OCI-LY7 (cell line): ENCODE data around the gene F13A1. TPM values are rescaled to one million over a fixed set of nuclear protein-coding genes. Genes with fewer than 3 reads are reported as not detected.
A peak's percentile ranks its signal among the peaks of the same experiment; 100 is the strongest.

Experiments used
- BruUV-seq: library from RNA; stranded (reverse); fragments of 400-500 nt; replicated peaks from 2 replicates; lab custom pipeline; 2021; lab: Mats Ljungman, UMichigan
- CTCF ChIA-PET: fragments of 300-600 bp; sonication (Branson Sonifier 250); formaldehyde crosslinking; loops from one replicate; lab custom pipeline; 2022; ENCODE audit warnings: antibody characterized with exemption; ENCODE audit not compliant: unreplicated experiment; lab: Charles Lee
- POLR2A ChIA-PET: fragments of 300-600 bp; sonication (Branson Sonifier 250); formaldehyde crosslinking; loops from one replicate; lab custom pipeline; 2022; ENCODE audit warnings: antibody characterized with exemption; lab: Charles Lee
- DNase-seq: peaks from one replicate; pipeline ENCODE4 v3.0.0-alpha.2; 2015; ENCODE audit warnings: low spot score
- H2AFZ ChIP-seq: fragments of 200-600 bp; sonication (generic), shearing (Covaris generic); 2 replicates; pipeline ENCODE4 v1.6.1; 2014; ENCODE audit warnings: mild to moderate bottlenecking, antibody characterized with exemption, low read length, moderate library complexity
- H3K27ac ChIP-seq: fragments of 200-600 bp; sonication (generic); 2 replicates; pipeline ENCODE4 v1.5.1; 2014; ENCODE audit warnings: mixed run types, low read depth, mild to moderate bottlenecking, moderate library complexity, low read length, inconsistent platforms; ENCODE audit not compliant: poor library complexity, severe bottlenecking
- H3K36me3 ChIP-seq: fragments of 200-600 bp; sonication (generic); 2 replicates; pipeline ENCODE4 v1.6.1; 2014; ENCODE audit warnings: mild to moderate bottlenecking, antibody characterized with exemption, low read length, moderate library complexity, mixed read lengths; ENCODE audit not compliant: insufficient read depth
- H3K4me1 ChIP-seq: fragments of 200-600 bp; sonication (generic); 2 replicates; pipeline ENCODE4 v1.5.1; 2014; ENCODE audit warnings: mild to moderate bottlenecking, low read length; ENCODE audit not compliant: insufficient read depth, poor library complexity, severe bottlenecking
- H3K4me2 ChIP-seq: fragments of 200-600 bp; sonication (generic); 2 replicates; pipeline ENCODE4 v1.6.1; 2014; ENCODE audit warnings: mild to moderate bottlenecking, low read length
- H3K4me3 ChIP-seq: fragments of 200-600 bp; sonication (generic); 2 replicates; pipeline ENCODE4 v1.5.1; 2014; ENCODE audit warnings: mild to moderate bottlenecking, low read depth, low read length; ENCODE audit not compliant: poor library complexity, severe bottlenecking
- H3K79me2 ChIP-seq: fragments of 200-600 bp; sonication (generic); 2 replicates; pipeline ENCODE4 v1.6.1; 2016; ENCODE audit warnings: low read depth, mild to moderate bottlenecking, low read length, moderate library complexity, mixed read lengths; ENCODE audit not compliant: insufficient read depth
- H3K9me2 ChIP-seq: fragments of 200-600 bp; sonication (generic); 2 replicates; pipeline ENCODE4 v1.6.1; 2016; ENCODE audit warnings: mild to moderate bottlenecking, low read length, mixed read lengths; ENCODE audit not compliant: insufficient read depth
- H3K9me3 ChIP-seq: fragments of 200-600 bp; sonication (generic); 2 replicates; pipeline ENCODE4 v1.6.1; 2014; ENCODE audit warnings: mild to moderate bottlenecking, mixed run types, low read length, mixed read lengths
- H4K20me1 ChIP-seq: fragments of 200-600 bp; sonication (generic); 2 replicates; pipeline ENCODE4 v1.6.1; 2014; ENCODE audit warnings: mild to moderate bottlenecking, antibody characterized with exemption, low read length, moderate library complexity, mixed read lengths; ENCODE audit not compliant: insufficient read depth
- EZH2phosphoT487 ChIP-seq: fragments of 200-600 bp; sonication (generic); IDR thresholded peaks from 2 replicates; pipeline ENCODE4 v1.6.1; 2018; ENCODE audit warnings: low read depth, borderline replicate concordance, mild to moderate bottlenecking, mixed run types, antibody characterized with exemption, low read length, moderate library complexity, mixed read lengths
- intact Hi-C: fragments of 100-400 bp; cut with micrococcal nuclease; formaldehyde crosslinking; loops from one replicate; pipeline ENCODE4 v1.10.0; 2022; ENCODE audit not compliant: unreplicated experiment
- total RNA-seq, 2 experiments: library from RNA; depleted of rRNA in 1 of 2; stranded (reverse); fragments of >200 nt in 1 of 2; shearing (Covaris generic) in 1 of 2; gene quantifications; 2 replicates each; pipeline ENCODE4 v1.2.3, GENCODE V29; 2014 to 2022
- TF ChIP-seq, protein P1 (sequence below): fragments of 200-600 bp; sonication (generic); conservative IDR thresholded peaks from 2 replicates; pipeline ENCODE4 v1.5.1; 2014; ENCODE audit warnings: mild to moderate bottlenecking, antibody characterized with exemption, low read length, moderate library complexity, mixed read lengths

Gene F13A1
- total RNA-seq, 2 experiments from 2014 or later: 0.13 to 0.63 TPM

DNA sequence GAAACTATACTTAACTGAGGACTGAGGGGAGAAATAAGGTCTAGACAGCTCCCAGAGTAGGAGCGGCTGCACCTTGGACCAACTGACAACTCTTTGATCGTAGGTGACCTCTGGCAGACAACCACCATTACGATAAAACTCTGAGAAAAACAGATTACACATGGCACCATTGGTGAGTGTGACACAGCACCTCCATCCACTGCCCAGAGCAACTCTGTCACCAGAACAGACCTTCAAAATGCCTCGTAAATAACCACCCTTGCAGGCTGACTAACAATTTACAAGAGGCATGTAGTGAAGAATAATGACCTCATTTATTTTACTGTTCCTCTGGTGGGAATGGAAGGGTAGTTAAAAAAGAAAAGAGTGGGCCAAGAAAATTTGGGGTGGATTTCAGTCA, 64.2 kb downstream of the F13A1 start:
- H3K36me3 ChIP-seq: no peaks in the 10 kb centered on the region
- no peaks in the 10 kb centered on the region for H3K79me2 ChIP-seq
- POLR2A ChIA-PET: no interaction called here
- BruUV-seq: no TSS peak
- CTCF ChIA-PET: no interaction called here
- H3K9me2 ChIP-seq: no peaks in the 10 kb centered on the region
- H2AFZ ChIP-seq: no peak overlapping the region
- no peak overlapping the region for H3K4me3 ChIP-seq
- no peak for DNase-seq
- no peaks in the 10 kb centered on the region for H3K4me1 ChIP-seq
- H3K9me3 ChIP-seq: no peaks in the 10 kb centered on the region
- H4K20me1 ChIP-seq: no peaks in the 10 kb centered on the region
- intact Hi-C loops: no loop called here
- H3K4me2 ChIP-seq: no peak overlapping the region
- no peak overlapping the region for H3K27ac ChIP-seq
- TF ChIP-seq EZH2phosphoT487: no peak
- TF ChIP-seq, protein P1, sequence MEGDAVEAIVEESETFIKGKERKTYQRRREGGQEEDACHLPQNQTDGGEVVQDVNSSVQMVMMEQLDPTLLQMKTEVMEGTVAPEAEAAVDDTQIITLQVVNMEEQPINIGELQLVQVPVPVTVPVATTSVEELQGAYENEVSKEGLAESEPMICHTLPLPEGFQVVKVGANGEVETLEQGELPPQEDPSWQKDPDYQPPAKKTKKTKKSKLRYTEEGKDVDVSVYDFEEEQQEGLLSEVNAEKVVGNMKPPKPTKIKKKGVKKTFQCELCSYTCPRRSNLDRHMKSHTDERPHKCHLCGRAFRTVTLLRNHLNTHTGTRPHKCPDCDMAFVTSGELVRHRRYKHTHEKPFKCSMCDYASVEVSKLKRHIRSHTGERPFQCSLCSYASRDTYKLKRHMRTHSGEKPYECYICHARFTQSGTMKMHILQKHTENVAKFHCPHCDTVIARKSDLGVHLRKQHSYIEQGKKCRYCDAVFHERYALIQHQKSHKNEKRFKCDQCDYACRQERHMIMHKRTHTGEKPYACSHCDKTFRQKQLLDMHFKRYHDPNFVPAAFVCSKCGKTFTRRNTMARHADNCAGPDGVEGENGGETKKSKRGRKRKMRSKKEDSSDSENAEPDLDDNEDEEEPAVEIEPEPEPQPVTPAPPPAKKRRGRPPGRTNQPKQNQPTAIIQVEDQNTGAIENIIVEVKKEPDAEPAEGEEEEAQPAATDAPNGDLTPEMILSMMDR: no peak

DNA sequence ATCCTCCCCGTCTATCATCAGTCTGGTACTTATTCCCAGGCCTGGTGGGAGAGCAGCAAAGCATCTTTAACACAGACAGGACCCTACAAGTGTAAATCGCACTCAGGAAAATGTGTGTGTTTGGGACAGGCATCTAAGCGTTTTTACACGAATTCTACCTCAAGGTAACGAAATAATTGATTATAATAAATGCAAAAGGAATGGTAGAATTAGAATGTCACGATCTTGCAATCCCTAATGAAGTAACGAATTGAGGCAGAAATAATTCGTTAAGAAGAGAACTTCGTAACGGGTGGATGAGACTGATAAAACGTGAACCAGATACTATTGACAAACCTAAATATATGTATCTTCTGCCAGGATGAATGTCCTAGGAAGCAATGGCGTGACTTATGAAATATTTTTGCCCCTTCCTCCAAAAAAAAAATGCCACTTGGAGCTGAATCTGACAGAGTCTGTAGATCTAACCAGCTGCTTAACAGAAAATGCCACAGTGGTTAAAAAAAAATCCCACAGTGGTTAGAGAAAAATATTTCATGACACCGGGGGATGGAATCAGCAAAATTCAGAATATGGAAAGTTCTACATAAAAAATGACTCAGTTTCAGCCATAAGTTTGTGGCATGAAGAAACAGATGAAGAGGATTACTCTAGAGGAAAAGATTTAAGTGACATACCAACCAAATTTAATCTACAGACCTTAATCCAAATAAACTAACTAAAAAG, 68.7 kb downstream of the F13A1 start:
- no TSS peak for BruUV-seq
- no peak for DNase-seq
- Histone ChIP-seq H3K27ac (no peak overlapping the region), H3K4me3 (no peak overlapping the region), H2AFZ (no peak overlapping the region), H3K9me2 (no peaks in the 10 kb centered on the region), H3K4me2 (no peak overlapping the region), H3K4me1 (peaks cover 28% of the 10 kb centered on the region), H3K36me3 (no peaks in the 10 kb centered on the region), H3K79me2 (no peaks in the 10 kb centered on the region), H3K9me3 (no peaks in the 10 kb centered on the region), H4K20me1 (no peaks in the 10 kb centered on the region)
- TF ChIP-seq, protein P1: no peak
- no peak for TF ChIP-seq EZH2phosphoT487
- CTCF ChIA-PET: no interaction called here
- POLR2A ChIA-PET: interaction anchor here (0.6 to 1.2 kb wide), 2 partner anchors 11 to 77 kb away, joined by 4 to 5 read pairs; no protein-coding TSS in a partner anchor
- intact Hi-C loops: no loop called here

DNA sequence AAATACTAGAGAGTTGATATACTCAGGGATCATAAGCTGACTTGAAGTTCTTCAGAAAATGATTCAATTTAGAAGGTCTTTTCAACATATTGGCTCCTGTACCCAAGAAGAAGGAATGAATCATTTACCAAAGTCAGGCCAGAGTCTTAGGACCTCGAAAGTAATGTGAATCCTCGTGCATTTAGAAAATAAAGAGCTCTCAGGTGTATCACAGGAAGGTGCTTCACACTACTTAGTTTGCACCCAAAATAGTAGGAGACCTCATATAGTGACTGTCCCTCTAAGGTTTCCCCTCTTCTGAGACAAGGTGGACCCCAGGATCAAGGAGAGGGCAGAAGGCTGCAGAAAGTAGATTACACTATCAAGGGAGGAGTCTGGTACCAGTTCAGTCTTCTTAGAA, 71.8 kb downstream of the F13A1 start:
- DNase-seq: peak; percentile 55
- POLR2A ChIA-PET: interaction anchor here (0.6 to 0.9 kb wide), 3 partner anchors 10 to 1298 kb away, joined by 3 to 4 read pairs (median 3); no protein-coding TSS in a partner anchor
- H3K9me3 ChIP-seq: no peaks in the 10 kb centered on the region
- peak overlapping the region; percentile 69 for H3K4me2 ChIP-seq
- H4K20me1 ChIP-seq: no peaks in the 10 kb centered on the region
- H3K27ac ChIP-seq: no peak overlapping the region
- no peak overlapping the region for H3K4me3 ChIP-seq
- no TSS peak for BruUV-seq
- H3K79me2 ChIP-seq: no peaks in the 10 kb centered on the region
- H3K4me1 ChIP-seq: peaks cover 42% of the 10 kb centered on the region
- no peak for TF ChIP-seq EZH2phosphoT487
- TF ChIP-seq, protein P1: no peak
- no peaks in the 10 kb centered on the region for H3K36me3 ChIP-seq
- CTCF ChIA-PET: no interaction called here
- intact Hi-C loops: no loop called here
- H3K9me2 ChIP-seq: no peaks in the 10 kb centered on the region
- no peak overlapping the region for H2AFZ ChIP-seq
